ENCODE results near the gene AQP6. TPM values are rescaled to one million over a fixed set of nuclear protein-coding genes. Genes with fewer than 3 reads are reported as not detected.

Gene AQP6
- total and polyA plus RNA-seq, 10 of the 15 experiments (the other 5 are each of a cell fraction or from before 2014, with no cell fraction given), result not detected

- FAIRE-seq (peak; percentile 90), ATAC-seq (peak; percentile 98), DNase-seq (ENCODE audit: low read depth, low spot score) (peak; percentile 98)
- POLR2A ChIA-PET, result interaction anchor here (0.6 to 1.9 kb wide), 5 partner anchors 12 to 142 kb away, joined by 4 to 10 read pairs (median 5); partner anchors contain the start of genes CERS5 and COX14
- SMC1A ChIA-PET (ENCODE audit: uncharacterized antibody, unreplicated experiment), result interaction anchor here (0.5 to 1.6 kb wide), 13 partner anchors 9 to 445 kb away, joined by 3 to 7 read pairs (median 3); partner anchors contain the start of gene COX14
- RAD21 ChIA-PET (ENCODE audit: unreplicated experiment), result interaction anchor here (0.7 to 1.5 kb wide), 4 partner anchors 30 to 86 kb away, joined by 3 to 8 read pairs (median 3); partner anchors contain the start of gene SMARCD1
- no peaks in the 10 kb centered on the region for H3K9me3 ChIP-seq (replicated peaks; ENCODE audit: control insufficient read depth, insufficient read depth, low read length)
- no peaks in the 10 kb centered on the region for H3K27me3 ChIP-seq (replicated peaks in 1 of 2; ENCODE audit: control insufficient read depth in 2 of 2, insufficient read depth in 2 of 2, low read length in 1 of 2)
- H3K79me2 ChIP-seq (ENCODE audit: control insufficient read depth, insufficient read depth, low read length), result peaks cover 47% of the 10 kb centered on the region
- intact Hi-C loops (cut with micrococcal nuclease; ENCODE audit: unreplicated experiment) (no loop called here), in situ Hi-C loops (cut with MboI) (no loop called here)
- BruUV-seq (replicated peaks), result no TSS peak
- 0 out of 2 replicates have a peak, but pooled peaks cover 3% of the 10 kb centered on the region for H3K4me1 ChIP-seq (ENCODE audit: control insufficient read depth, insufficient read depth, low read length)
- peak within 1 kb of the TSS; percentile 71 for H3K27ac ChIP-seq (ENCODE audit: control insufficient read depth, insufficient read depth)
- 6% methylated on average over 40 of the region's 47 CpGs for WGBS (ENCODE audit: insufficient coverage, insufficient replicate concordance, low lambda C conversion rate, missing lambda C conversion rate)
- H3K36me3 ChIP-seq (ENCODE audit: control insufficient read depth in 2 of 2, insufficient read depth in 2 of 2, low read length in 1 of 2), result no peaks in the 10 kb centered on the region; a peak in 1 of 4 replicates
- H2AFZ ChIP-seq (ENCODE audit: control insufficient read depth, low read depth, low read length), result peak within 1 kb of the TSS; percentile 99
- H3K9ac ChIP-seq (ENCODE audit: control insufficient read depth, insufficient read depth, low read length), result peak within 1 kb of the TSS; percentile 91
- H4K20me1 ChIP-seq (ENCODE audit: control insufficient read depth, insufficient read depth), result no peaks in the 10 kb centered on the region
- H3K4me2 ChIP-seq (ENCODE audit: control insufficient read depth, insufficient read depth), result peak within 1 kb of the TSS; percentile 95
- CTCF ChIA-PET, result interaction anchor here (0.6 to 15.2 kb wide), 16 partner anchors 9 to 678 kb away, joined by 3 to 114 read pairs (median 4); partner anchors contain the start of genes COX14 and SMARCD1
- peak within 1 kb of the TSS; percentile 96 for H3K4me3 ChIP-seq
- TF ChIP-seq MYC (IDR thresholded peaks at IDR 0.05; ENCODE audit: insufficient read depth, insufficient read length, insufficient replicate concordance, low read length, severe bottlenecking) (no peak), HDGF (IDR thresholded peaks at IDR 0.05) (no peak), SRF (IDR thresholded peaks at IDR 0.05; ENCODE audit: low read depth in 2 of 2, low read length in 2 of 2) (no peak), BHLHE40 (IDR thresholded peaks at IDR 0.05; ENCODE audit: borderline replicate concordance in 1 of 2, low read depth in 2 of 2, low read length in 1 of 2) (no peak), WRNIP1 (IDR thresholded peaks at IDR 0.05; ENCODE audit: borderline replicate concordance, low read depth, low read length) (0 out of 2 replicates have a peak, but pooled peaks have one; percentile 65), MEF2A (IDR thresholded peaks at IDR 0.05; ENCODE audit: insufficient read depth, low read depth, low read length) (no peak), BCL3 (IDR thresholded peaks at IDR 0.05; ENCODE audit: borderline replicate concordance, insufficient read depth, low read depth, low read length, poor library complexity, severe bottlenecking) (no peak), NFIC (IDR thresholded peaks at IDR 0.05; ENCODE audit: low read depth, low read length) (0 out of 2 replicates have a peak, but pooled peaks have one; percentile 34), E2F4 (IDR thresholded peaks at IDR 0.05; ENCODE audit: low read depth, low read length) (peak; percentile 96), ZNF217 (IDR thresholded peaks at IDR 0.05) (no peak), YY1 (IDR thresholded peaks at IDR 0.05; ENCODE audit: low read depth, low read length) (peak; percentile 100), FOXM1 (IDR thresholded peaks at IDR 0.05; ENCODE audit: low read depth, low read length) (peak; percentile 89), NBN (IDR thresholded peaks at IDR 0.05) (peak; percentile 88), ZNF384 (IDR thresholded peaks at IDR 0.05; ENCODE audit: borderline replicate concordance, low read depth, low read length) (peak; percentile 100), ESRRA (IDR thresholded peaks at IDR 0.05; ENCODE audit: low read length) (no peak), BMI1 (IDR thresholded peaks at IDR 0.05; ENCODE audit: borderline replicate concordance) (no peak), IRF4 (IDR thresholded peaks at IDR 0.05; ENCODE audit: low read depth, low read length) (no peak), TCF7 (IDR thresholded peaks at IDR 0.05; ENCODE audit: borderline replicate concordance) (no peak), CBX3 (IDR thresholded peaks at IDR 0.05; ENCODE audit: borderline replicate concordance, low read depth) (no peak), EED (IDR thresholded peaks at IDR 0.05; ENCODE audit: low read depth) (no peak)
Measured at GRCh38 chr12:50025187-50026059, 52.7 kb downstream of the AQP6 start, which contains the start of gene RACGAP1. Gene RACGAP1 (minus strand): TSS chr12:50025494. CDS start chr12:50016715, 8,779 bp downstream.
